ENCODE measurements around the gene SCP2.

The SCP2 gene, protein sequence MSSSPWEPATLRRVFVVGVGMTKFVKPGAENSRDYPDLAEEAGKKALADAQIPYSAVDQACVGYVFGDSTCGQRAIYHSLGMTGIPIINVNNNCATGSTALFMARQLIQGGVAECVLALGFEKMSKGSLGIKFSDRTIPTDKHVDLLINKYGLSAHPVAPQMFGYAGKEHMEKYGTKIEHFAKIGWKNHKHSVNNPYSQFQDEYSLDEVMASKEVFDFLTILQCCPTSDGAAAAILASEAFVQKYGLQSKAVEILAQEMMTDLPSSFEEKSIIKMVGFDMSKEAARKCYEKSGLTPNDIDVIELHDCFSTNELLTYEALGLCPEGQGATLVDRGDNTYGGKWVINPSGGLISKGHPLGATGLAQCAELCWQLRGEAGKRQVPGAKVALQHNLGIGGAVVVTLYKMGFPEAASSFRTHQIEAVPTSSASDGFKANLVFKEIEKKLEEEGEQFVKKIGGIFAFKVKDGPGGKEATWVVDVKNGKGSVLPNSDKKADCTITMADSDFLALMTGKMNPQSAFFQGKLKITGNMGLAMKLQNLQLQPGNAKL

DNA sequence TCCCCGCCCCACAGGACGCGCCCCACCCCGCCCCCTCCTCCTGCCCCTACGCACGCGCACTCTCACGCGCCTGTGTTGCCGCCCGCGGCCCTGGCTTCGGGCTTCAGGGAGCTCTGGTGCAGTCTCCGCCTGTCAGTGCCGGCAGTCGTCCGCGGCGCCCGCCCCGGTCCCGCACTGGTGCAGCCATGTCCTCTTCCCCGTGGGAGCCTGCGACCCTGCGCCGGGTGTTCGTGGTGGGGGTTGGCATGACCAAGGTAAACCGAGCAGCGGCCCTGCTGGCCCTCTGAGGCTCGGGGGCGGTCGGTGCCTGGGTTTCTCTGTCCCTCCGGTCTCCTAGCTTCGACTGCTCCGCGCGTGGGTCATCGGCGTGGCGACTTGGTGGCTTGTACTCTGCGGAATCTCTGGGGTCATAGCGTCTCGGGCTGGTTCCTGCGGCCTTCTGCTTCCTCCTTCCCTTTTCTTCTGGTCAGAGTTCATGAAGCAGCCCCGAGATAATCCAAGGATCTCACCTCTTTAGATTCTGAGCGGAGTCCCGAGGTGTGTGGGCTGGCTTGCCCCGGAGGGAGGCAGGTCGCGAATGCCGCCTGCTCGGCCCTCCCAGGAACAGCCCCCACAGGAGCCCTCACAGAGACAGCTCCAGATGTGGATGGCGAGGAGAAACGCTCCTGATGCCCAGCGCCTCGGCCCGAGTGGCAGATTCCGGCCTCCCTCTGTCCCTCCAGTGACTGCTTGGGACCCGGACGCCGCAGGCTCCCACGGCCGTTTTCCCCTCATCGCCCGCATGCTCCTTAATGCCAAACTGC lies at the start of gene SCP2:
Gene SCP2, plus strand, starts transcription at position 65 of the 803 bp plus-strand sequence. Its CDS starts 121 bp downstream, at position 186.
- DNase-seq (ENCODE audit: low read depth, low spot score): no peak

DNA sequence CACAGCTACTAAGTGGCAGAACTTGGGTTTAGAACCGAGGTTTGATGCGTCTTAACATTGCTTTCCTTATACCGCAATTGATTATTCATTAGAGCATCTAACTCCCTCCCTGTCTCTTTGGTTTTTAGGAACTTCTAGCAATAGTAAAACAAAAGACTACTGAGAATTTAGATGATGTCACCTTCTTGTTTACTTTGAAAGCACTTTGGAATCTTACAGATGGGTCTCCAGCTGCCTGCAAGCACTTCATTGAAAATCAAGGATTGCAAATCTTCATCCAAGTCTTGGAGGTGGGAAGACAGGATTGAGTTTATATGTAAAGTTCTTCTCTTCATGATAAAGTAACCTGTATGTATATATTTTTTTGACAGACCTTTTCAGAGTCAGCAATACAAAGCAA lies 49.5 kb upstream of the SCP2 start:
- DNase-seq (ENCODE audit: low read depth, low spot score): no peak

DNA sequence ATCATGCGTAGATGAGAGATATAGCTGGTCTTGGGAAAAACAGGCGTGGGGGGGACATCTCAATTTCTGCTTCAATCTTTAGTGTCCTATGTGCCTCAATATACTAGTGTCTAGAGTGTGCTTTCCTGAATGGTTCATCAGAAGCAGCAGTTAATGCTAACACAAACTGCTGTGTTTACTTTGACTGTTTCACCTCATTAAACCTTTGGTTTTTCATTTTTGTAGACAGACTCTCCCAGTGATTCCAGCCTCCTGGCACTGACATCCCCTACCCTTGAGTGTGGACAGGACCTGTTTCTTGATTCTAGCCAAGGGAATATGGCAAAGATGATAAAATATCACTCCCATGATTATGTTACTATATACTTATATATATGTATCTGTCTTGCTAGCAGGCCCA lies 46.9 kb upstream of the SCP2 start:
- no peak for DNase-seq (ENCODE audit: low read depth, low spot score)

DNA sequence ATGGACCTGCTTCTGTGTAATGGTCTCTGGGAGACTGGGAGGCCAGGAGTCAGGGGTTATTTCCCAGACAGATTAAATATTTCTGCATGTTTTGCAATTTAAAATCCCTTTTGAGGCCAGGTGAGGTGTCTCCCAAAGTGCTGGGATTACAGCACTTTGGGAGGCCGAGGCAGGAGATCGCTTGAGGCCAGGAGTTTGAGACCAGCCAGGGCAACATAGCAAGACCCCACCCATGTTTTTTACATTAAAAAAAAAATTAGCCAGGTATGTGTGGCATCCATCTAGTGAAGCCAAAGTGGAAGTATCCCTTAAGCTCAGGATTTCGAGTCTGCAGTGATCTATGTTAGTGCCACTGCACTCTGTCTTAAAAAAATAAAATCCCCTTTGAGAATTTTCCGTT lies 39.6 kb upstream of the SCP2 start:
- DNase-seq (ENCODE audit: low read depth, low spot score): no peak

DNA sequence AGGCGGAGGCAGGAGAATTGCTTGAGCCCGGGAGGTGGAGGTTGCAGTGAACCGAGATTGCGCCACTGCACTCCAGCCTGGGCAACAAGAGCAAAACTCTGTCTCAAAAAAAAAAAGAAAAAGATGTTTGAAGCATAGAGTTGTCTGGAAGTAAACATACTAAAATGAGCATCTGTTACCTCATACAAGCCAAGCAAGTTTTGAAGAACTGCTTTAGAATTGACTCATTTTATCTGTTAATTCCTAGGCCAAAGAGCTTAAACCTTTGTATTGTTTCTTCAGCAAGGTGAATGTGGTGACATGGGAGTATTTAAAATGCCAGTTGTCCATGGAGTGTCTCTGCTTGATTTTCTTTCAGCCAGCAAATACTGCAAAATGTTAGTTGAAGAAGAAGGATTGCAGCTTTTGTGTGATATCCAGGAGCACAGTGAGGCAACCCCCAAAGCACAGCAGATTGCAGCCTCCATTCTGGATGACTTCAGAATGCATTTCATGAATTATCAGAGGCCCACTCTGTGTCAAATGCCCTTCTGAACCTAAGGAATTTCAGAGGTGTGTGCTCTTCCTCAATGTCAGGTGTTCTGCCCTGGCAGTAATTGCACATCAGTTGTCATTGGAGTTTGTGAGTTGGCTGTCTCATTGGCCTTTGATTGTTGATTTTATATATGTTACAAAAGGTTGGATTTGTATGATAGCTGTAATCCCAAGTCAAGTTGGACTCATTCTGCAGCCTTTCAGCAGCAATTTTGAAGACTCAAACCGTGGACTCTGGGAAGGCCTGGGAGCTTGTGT lies 34.5 kb upstream of the SCP2 start:
- no peak for DNase-seq (ENCODE audit: low read depth, low spot score)

DNA sequence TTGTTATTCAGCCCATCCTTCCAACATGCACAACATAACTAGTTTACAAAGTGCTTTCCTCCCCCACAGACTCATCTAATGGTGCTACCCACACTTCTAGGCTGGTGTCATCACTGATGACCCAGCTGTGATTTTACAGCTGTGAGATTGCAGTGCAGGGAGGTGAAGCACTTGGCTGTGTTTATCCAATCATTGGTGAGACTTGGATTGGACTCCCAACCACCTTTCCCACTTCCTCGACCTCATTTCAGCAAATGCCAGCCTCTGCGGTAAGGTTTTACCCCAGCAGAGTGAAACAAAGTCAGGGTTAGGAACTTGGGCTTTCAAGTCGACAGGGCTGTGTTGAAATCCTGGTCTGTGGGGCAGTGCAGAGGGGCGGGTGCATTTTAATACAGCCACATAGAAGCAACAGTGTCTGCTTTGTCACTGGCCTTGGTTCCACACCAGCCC lies 27.6 kb upstream of the SCP2 start:
- DNase-seq (ENCODE audit: low read depth, low spot score): no peak

DNA sequence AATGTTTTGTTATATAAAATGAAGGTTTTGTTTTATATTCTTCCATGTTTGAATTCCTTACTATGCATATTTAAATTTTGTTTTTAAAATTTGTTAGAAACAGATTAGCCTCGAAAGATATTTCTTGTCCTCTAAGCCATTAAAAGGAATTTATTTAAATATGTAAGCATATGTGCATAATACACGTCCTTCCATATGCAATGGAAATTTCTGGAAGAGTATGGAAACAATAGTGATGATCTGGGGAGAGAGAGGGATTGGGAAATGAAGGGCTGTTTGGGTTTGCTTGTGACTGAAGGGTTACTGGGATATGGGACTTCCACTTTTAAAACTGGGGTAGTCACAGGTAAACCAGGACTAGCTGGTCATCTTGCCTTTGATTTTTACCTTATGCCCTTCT lies 26.7 kb upstream of the SCP2 start:
- no peak for DNase-seq (ENCODE audit: low read depth, low spot score)

DNA sequence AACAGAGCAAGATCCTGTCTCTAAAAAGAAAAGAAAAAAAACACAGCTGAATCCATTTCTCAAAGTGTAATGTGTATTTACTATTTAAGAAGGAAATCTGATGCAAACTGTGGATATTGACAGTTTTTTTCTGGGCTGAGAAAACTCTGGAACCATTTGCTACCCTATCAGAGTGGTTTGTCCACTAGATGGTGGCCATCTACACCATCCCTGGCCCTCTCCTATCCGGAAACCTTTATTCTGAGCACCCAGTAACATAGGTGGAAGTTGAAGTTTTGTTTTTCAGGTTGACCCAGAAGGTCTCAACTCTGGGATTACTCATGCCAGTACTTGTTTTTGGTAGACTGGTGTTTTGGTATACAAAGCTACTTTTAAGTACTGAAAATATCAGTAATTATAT lies 25.7 kb upstream of the SCP2 start:
- no peak for DNase-seq (ENCODE audit: low read depth, low spot score)

DNA sequence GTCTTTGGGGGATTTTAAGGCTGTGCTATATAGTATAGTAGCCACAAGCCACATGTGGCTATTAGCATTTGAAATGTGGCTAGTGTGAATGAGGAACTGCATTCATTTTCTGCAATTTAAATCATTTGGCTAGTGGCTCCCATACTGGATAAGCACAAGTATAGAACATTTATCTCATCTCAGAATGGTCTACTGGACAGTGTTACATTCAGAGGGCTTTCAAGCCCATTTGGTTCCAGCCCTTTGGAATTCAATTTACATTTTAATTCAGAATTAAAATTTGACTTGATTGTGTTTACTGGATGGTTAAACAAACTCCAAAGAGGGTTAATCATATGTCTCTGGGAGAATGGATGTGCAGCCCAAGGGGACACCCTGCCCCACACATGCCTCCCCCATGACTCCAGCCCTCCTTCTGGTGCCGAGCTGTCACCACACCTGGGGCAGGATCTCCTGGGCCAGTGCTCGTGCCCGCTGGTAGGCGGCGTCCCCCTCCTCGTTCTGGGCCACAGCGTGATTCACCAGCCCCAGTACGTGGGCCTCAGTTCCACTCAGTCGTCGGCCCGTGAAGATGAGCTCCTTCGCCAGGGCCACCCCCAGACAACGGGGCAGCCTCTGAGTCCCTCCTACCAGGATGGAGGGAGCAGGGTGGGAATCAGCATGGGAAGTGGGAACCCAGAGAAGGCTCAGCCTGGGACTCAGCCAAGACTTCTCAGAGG lies 22.7 kb upstream of the SCP2 start:
- no peak for DNase-seq (ENCODE audit: low read depth, low spot score)

DNA sequence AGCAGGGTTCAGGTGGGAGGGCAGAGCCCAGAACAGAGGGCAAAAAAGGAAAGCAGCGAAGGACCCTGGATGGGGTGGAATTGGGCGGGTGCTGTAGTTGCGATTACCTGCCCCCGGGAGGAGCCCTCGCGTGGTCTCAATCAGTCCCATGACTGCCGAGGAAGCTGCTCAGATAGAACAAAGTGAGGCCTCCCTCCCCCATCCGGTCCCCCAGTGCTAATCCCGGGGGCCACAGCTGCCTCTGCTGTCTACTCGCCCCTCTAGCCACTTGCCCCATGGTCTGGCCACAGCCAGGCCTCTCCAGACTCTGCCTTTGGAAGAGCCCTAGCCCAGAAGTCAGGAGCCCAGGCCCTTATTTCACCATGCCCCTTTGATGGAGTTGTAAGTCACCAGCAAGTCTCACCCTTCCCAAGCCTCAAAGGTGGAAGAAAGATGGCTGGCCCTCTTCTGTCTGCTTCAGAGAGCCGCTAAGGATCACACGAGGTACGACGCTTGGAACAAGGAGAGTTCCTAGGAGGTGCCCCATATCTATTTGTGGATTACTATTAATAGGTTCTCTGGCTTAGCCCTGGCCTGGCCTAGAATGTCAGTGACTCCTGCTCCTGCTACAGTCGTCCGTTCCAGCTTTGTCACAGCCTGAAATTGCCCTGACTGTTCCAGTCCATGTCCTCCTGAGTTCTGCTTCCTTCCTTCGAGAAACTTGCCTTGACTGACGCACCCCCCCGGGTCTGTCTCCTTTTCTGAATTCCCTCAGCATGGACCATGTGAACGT lies 22.0 kb upstream of the SCP2 start:
- no peak for DNase-seq (ENCODE audit: low read depth, low spot score)

DNA sequence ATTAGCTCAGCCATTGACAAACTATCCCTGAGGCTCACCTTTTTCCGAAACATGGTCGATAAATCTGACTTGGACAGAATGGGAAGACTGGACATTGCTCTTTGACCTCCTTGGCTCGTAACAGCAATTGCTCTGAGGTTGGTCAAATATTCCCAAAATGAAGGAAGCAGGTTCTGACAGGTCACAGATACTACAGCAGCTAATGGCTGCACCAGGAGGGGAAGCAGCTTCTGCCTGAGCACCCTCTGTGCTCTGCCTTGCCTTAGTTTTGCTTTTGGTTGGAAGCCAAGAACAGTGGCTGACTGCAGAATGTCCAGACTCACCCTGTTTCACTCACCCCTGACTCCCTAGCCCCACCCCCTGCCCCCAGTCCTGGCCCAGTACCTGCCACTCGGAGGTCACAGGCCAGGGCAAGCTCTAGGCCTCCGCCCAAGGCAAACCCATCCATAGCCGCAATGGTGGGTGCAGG lies 20.9 kb upstream of the SCP2 start:
- no peak for DNase-seq (ENCODE audit: low read depth, low spot score)

DNA sequence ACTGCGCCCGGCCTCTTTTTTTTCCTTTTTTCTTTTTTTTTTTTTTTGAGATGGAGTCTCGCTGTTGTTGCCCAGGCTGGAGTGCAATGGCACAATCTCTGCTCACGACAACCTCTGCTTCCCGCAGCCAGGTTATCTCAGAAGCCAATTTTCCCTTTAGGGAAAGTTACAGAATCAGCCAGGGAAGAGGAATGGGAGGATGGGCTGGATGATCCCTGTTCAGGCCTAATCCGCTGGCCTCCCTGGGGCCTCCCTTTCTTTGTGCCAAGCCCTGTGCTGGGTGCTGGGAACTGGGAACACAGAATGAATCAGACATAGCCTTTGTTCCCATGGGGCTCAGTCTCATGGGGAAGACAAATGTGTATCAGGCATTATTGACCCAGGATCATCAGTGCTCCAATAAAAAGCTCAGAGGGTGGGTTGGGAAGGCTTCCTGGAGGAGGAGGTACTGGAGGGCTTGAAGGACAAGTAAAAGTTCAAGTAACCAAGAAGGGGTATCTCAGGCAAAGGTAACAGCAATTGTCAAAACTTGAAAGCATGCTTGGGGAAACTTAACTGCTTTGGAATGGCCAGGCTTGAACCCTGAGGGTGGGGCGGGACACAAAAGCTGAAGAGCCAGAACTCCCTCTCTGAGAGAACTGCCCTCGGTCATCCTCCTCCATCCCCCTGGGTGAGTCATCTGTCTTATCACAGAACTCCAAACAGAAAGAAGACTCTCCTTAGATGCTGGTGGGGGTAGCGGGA lies 19.8 kb upstream of the SCP2 start:
- no peak for DNase-seq (ENCODE audit: low read depth, low spot score)

DNA sequence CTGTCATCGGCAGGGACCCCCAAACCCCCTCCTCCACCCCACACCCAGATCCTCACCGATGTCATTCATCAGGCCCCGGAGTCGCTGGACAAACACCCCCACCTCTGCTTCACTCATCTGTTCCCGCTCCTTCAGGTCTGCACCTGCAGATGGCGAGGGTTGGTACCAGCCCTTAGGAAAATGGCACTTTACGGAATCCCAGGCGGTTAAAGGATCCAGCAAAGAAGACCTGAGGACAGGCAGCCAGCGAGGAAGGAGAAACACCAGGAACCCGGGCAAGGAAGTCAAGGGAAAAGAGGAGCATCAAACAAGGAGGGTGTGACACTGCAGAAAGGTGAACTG lies 19.3 kb upstream of the SCP2 start:
- no peak for DNase-seq (ENCODE audit: low read depth, low spot score)

DNA sequence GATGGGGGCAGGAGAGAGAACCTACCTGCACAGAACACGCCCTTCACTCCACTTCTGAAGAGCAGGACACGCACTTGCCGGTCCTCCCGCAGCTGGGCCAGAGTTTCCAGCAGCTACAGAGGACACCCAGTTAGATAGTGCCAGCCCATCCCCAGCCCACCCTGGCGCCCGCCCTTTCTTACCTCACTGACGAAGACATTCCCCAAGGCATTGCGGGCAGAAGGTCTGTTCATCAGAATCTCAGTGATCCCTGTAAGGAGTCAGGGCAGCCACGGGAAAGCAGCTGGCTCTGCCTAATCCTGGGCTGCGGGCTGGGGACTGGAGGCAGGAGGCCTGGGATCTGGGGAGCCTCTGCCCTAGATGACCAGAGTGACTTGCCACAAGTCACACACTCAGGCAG lies 15.5 kb upstream of the SCP2 start:
- no peak for DNase-seq (ENCODE audit: low read depth, low spot score)

DNA sequence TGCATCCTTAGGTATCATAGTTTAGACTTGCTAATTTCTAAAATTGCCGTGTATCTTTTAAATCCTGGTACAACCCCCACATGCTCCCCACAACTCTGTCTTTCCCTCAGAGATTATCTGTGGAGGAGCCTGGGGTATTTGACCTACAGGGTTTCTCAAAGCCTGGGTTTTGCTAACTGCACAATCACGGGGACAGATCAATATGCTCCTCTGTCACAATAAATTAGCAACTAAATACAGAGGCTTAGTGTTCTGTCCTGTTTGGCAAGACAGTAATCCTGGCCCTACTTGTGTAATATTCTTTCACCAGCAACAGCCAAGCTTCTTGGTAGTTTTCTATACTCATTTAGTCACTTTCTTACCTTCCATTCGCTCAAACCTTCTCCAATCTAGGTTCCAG lies 14.1 kb upstream of the SCP2 start:
- DNase-seq (ENCODE audit: low read depth, low spot score): no peak

DNA sequence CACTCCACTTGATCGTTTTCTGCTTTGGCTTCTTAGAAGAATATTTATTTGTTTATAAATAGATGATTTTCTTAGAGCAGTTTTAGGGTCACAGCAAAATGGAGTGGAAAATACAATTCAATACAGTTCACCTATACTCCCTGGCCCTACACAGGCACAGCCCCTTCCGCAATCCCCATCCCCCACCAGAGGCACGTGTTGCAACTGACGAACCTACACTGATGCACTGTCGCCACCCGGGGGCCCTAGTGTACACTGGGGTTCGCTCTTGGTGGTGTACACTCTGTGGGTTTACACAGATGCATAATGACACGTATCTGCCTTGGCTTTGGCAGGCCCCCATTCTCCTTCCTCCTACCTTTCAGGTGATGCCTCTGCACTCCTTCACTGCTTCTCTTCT lies 13.5 kb upstream of the SCP2 start:
- no peak for DNase-seq (ENCODE audit: low read depth, low spot score)

DNA sequence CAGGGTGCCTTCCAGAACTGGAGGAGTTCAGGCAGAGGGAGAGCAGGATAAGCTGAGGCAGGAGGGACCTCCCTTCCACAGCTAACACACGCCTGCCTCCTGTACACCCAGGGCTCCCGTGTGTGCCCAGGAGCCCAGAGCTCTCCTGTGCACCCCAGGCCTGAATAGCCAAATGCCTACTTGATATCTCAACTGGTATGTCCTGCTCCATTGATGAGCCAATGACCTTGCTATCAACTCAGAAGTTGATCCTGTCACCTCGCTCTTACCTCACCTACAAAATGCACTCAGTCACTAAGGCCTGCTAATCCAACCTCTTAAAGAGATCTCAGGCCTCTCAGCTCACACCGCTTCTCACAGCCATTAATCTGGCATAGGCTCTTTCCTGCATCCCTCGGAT lies 12.6 kb upstream of the SCP2 start:
- no peak for DNase-seq (ENCODE audit: low read depth, low spot score)

DNA sequence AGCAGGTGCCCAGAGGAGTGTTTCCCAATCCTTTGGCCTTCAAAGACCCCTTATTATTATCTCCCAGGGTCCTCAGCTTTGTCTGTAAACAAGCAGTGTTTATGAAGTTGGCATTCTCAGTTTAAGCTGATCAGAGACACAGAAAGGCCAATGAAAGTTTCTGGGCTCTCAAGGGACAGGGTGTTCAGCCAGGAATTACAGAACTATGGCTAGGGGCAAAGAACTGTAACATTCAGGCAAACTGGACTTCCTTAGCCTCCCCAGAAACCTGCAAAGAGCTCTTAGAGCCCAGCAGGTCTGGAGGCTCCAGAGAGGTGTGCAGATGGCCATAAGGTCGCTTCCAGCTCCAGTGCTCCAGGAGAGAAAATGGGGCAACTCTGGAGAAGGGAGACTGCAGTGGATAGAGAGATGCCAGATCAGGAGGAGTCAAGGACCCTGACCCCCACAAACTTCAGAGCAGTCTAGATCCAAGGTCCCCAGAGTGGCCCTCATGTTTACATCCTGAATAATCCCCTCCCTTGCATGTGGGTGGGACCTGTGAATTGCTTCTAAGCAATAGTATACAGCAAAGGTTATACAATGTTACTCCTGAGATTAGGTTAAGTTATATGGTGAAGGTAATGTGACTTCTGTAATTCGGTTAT lies 11.7 kb upstream of the SCP2 start:
- DNase-seq (ENCODE audit: low read depth, low spot score): no peak

DNA sequence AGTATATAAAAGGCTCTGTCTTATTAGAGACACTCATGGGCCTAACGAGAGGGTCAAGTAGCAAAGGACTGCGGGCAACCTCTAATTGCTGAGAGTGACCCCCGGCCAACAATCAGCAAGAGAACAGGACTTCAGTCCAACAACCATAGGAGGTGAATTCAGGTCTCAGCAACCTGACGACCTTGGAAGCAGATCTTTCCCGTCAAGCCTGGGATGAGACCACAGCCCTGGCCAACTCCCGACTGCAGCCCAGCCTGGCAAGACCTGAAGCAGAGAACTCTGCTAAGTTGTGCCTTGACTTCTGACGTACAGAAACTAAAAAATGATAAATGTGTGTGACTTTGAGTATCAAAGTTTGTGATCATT lies 11.2 kb upstream of the SCP2 start:
- DNase-seq (ENCODE audit: low read depth, low spot score): no peak

All from brain pericyte (primary cell).